GM23338 (cell line): ENCODE results near the gene ATAD2B. TPM values are rescaled to one million over a fixed set of nuclear protein-coding genes. Genes with fewer than 3 reads are reported as not detected.

Source experiments
- ATAC-seq: fragments of 200-7000 bp; cut with Tn5 transposase; 3 replicates; pipeline ENCODE4 v1.9.1; 2020
- DNase-seq: peaks from one replicate; pipeline ENCODE4 v3.0.0-alpha.2; 2015; ENCODE audit warnings: low spot score
- H2AFZ ChIP-seq: fragments of 200-600 bp; sonication (generic); 2 replicates; pipeline ENCODE4 v1.8.0; 2016; ENCODE audit warnings: antibody characterized with exemption, mild to moderate bottlenecking, moderate library complexity
- H3F3A ChIP-seq: fragments of 200-600 bp; sonication (generic); replicated peaks from 2 replicates; pipeline ENCODE4 v1.8.0; 2017; ENCODE audit warnings: antibody characterized with exemption, mixed run types, low read depth
- H3K27ac ChIP-seq: fragments of 200-600 bp; sonication (generic); 2 replicates; pipeline ENCODE4 v1.6.1; 2016; ENCODE audit warnings: low read depth
- H3K27me3 ChIP-seq: fragments of 200-600 bp; sonication (generic); 2 replicates; pipeline ENCODE4 v1.8.0; 2016; ENCODE audit warnings: mild to moderate bottlenecking, mixed run types, moderate library complexity; ENCODE audit not compliant: insufficient read depth
- H3K36me3 ChIP-seq: fragments of 200-600 bp; sonication (generic); 2 replicates; pipeline ENCODE4 v1.8.0; 2016; ENCODE audit warnings: mild to moderate bottlenecking; ENCODE audit not compliant: insufficient read depth
- H3K4me1 ChIP-seq: fragments of 200-600 bp; sonication (generic); 2 replicates; pipeline ENCODE4 v1.8.0; 2016; ENCODE audit warnings: mild to moderate bottlenecking, moderate library complexity; ENCODE audit not compliant: insufficient read depth
- H3K4me2 ChIP-seq: fragments of 200-600 bp; sonication (generic); 2 replicates; pipeline ENCODE4 v1.7.1; 2017; ENCODE audit warnings: mixed run types
- H3K4me3 ChIP-seq: fragments of 200-600 bp; sonication (generic); 2 replicates; pipeline ENCODE4 v1.6.1; 2016; ENCODE audit warnings: mixed run types
- H3K79me2 ChIP-seq: fragments of 200-600 bp; sonication (generic); replicated peaks from 2 replicates; pipeline ENCODE4 v1.8.0; 2017; ENCODE audit warnings: mild to moderate bottlenecking; ENCODE audit not compliant: insufficient read depth
- H3K9me2 ChIP-seq: fragments of 200-600 bp; sonication (generic); 2 replicates; pipeline ENCODE4 v1.8.0; 2017; ENCODE audit not compliant: insufficient read depth
- H4K20me1 ChIP-seq: fragments of 200-600 bp; sonication (generic); replicated peaks from 2 replicates; pipeline ENCODE4 v1.8.0; 2017; ENCODE audit warnings: mild to moderate bottlenecking; ENCODE audit not compliant: insufficient read depth
- H3K27ac Mint-ChIP-seq: 2 replicates; pipeline ENCODE4 v1.8.0; 2020; ENCODE audit warnings: inconsistent platforms, mild to moderate bottlenecking, moderate library complexity, mixed read lengths
- H3K27me3 Mint-ChIP-seq: 3 replicates; pipeline ENCODE4 v1.8.0; 2022; ENCODE audit warnings: low read depth, mild to moderate bottlenecking, moderate library complexity, mixed read lengths, inconsistent platforms; ENCODE audit not compliant: insufficient read depth, poor library complexity
- H3K36me3 Mint-ChIP-seq: 3 replicates; pipeline ENCODE4 v1.8.0; 2021; ENCODE audit warnings: low read depth, mild to moderate bottlenecking, inconsistent platforms, moderate library complexity, mixed read lengths
- H3K4me1 Mint-ChIP-seq: 3 replicates; pipeline ENCODE4 v1.8.0; 2020; ENCODE audit warnings: mild to moderate bottlenecking, inconsistent platforms, mixed read lengths
- H3K4me3 Mint-ChIP-seq: 3 replicates; pipeline ENCODE4 v1.8.0; 2021; ENCODE audit warnings: moderate library complexity, mild to moderate bottlenecking, inconsistent platforms, mixed read lengths
- H3K9me3 Mint-ChIP-seq: 3 replicates; pipeline ENCODE4 v1.8.0; 2020; ENCODE audit warnings: moderate library complexity, mild to moderate bottlenecking, inconsistent platforms, mixed read lengths
- CREB1 ChIP-seq: fragments of 250-450 bp; sonication (Bioruptor Pico); IDR thresholded peaks from 2 replicates; pipeline ENCODE4 v1.5.0; 2020; ENCODE audit warnings: low read depth, mild to moderate bottlenecking, moderate library complexity
- EZH2 ChIP-seq: fragments of 200-600 bp; sonication (generic); IDR thresholded peaks from one replicate; pipeline ENCODE4 v1.8.0; 2017; ENCODE audit warnings: antibody characterized with exemption, mild to moderate bottlenecking, low read depth; ENCODE audit not compliant: unreplicated experiment
- EZH2phosphoT487 ChIP-seq: fragments of 200-600 bp; sonication (generic); IDR thresholded peaks from one replicate; pipeline ENCODE4 v1.8.1; 2018; ENCODE audit warnings: antibody characterized with exemption; ENCODE audit not compliant: unreplicated experiment
- JUNB ChIP-seq: IDR thresholded peaks from one replicate; pipeline ENCODE4 v1.6.1; 2016; ENCODE audit warnings: antibody characterized with exemption; ENCODE audit not compliant: unreplicated experiment
- NANOG ChIP-seq: IDR thresholded peaks from 2 replicates; pipeline ENCODE4 v1.6.1; 2016; ENCODE audit warnings: antibody characterized with exemption, borderline replicate concordance
- POLR2AphosphoS5 ChIP-seq: IDR thresholded peaks from 2 replicates; pipeline ENCODE4 v1.6.1; 2016; ENCODE audit warnings: antibody characterized with exemption, low read depth
- STAT1 ChIP-seq: IDR thresholded peaks from one replicate; pipeline ENCODE4 v1.6.1; 2016; ENCODE audit warnings: antibody characterized with exemption; ENCODE audit not compliant: unreplicated experiment
- ZNF114 ChIP-seq: fragments of 250-450 bp; sonication (Bioruptor Pico); IDR thresholded peaks from 2 replicates; pipeline ENCODE4 v1.5.0; 2020; ENCODE audit warnings: mild to moderate bottlenecking, moderate library complexity
- ZNF331 ChIP-seq: fragments of 250-450 bp; sonication (Bioruptor Pico); IDR thresholded peaks from 2 replicates; pipeline ENCODE4 v1.5.0; 2020; ENCODE audit warnings: low read depth, mild to moderate bottlenecking, moderate library complexity
- polyA plus RNA-seq: library from polyadenylated mRNA; unstranded; fragments of >200 nt; fragmentation: Nextera tagmentation; extraction: Ambion mirVana; gene quantifications from 2 replicates; pipeline ENCODE4 v1.2.1, GENCODE V29; 2016
- total RNA-seq: library from RNA; depleted of rRNA; stranded (reverse); fragments of >200 nt; shearing (Covaris generic); gene quantifications from 2 replicates; pipeline ENCODE4 v1.2.3, GENCODE V29; 2014
- TF ChIP-seq, protein P1 (sequence below), 2 experiments: fragments of 200-600 bp in 1 of 2; sonication (generic) in 1 of 2; conservative IDR thresholded peaks; 2 replicates each; pipeline versions ENCODE4 v1.5.1 to v1.6.1; 2016 to 2017; ENCODE audit warnings: antibody characterized with exemption in 2 of 2, low read depth in 2 of 2, mild to moderate bottlenecking in 2 of 2, moderate library complexity in 1 of 2
- TF ChIP-seq, protein P2 (sequence below): IDR thresholded peaks from one replicate; pipeline ENCODE4 v1.6.1; 2018; ENCODE audit warnings: antibody characterized with exemption; ENCODE audit not compliant: unreplicated experiment
- TF ChIP-seq, protein P3 (sequence below): fragments of 250-450 bp; sonication (Bioruptor Pico); IDR thresholded peaks from 2 replicates; pipeline ENCODE4 v1.5.0; 2020; ENCODE audit warnings: mild to moderate bottlenecking, moderate library complexity
- TF ChIP-seq, protein P4 (sequence below): IDR thresholded peaks from 2 replicates; pipeline ENCODE4 v1.6.1; 2016; ENCODE audit warnings: antibody characterized with exemption

ATAD2B gene
- total and polyA plus RNA-seq, 2 experiments from 2014 or later = 12.4 to 19.3 TPM

DNA sequence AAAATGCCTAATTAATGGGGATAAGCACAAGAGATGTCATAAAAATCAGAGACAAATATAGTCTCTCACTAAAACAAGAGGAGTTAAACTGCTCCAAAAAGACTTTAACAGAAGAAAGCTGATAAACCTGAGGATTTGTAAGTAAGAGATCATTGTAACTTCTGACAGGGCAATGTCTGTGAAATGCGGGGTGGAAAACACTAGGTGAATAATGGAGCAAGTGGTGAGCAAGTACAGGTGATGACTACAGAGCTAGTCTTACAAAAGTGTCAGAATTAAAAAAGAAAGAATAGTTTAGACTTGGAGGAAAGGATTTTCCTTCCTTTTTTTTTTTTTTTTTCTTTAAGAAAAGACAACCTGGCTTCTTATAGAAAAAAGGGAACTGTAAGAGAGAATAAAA lies 22.7 kb downstream of the ATAD2B start:
- Histone ChIP-seq H3K4me1 (no peaks in the 10 kb centered on the region), H4K20me1 (no peaks in the 10 kb centered on the region), H3K4me3 (no peak overlapping the region), H3F3A (no peaks in the 10 kb centered on the region), H2AFZ (no peak overlapping the region), H3K27me3 (no peaks in the 10 kb centered on the region), H3K27ac (no peak overlapping the region), H3K4me2 (no peak overlapping the region), H3K79me2 (peaks cover 92% of the 10 kb centered on the region), H3K9me2 (no peaks in the 10 kb centered on the region), H3K36me3 (no peaks in the 10 kb centered on the region)
- ATAC-seq = no peak
- TF ChIP-seq ZNF114 (no peak), EZH2 (no peak), STAT1 (no peak), NANOG (no peak), CREB1 (CRISPR knock-in tag) (no peak), JUNB (no peak), EZH2phosphoT487 (no peak), POLR2AphosphoS5 (no peak), ZNF331 (no peak)
- TF ChIP-seq, protein P1, sequence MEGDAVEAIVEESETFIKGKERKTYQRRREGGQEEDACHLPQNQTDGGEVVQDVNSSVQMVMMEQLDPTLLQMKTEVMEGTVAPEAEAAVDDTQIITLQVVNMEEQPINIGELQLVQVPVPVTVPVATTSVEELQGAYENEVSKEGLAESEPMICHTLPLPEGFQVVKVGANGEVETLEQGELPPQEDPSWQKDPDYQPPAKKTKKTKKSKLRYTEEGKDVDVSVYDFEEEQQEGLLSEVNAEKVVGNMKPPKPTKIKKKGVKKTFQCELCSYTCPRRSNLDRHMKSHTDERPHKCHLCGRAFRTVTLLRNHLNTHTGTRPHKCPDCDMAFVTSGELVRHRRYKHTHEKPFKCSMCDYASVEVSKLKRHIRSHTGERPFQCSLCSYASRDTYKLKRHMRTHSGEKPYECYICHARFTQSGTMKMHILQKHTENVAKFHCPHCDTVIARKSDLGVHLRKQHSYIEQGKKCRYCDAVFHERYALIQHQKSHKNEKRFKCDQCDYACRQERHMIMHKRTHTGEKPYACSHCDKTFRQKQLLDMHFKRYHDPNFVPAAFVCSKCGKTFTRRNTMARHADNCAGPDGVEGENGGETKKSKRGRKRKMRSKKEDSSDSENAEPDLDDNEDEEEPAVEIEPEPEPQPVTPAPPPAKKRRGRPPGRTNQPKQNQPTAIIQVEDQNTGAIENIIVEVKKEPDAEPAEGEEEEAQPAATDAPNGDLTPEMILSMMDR (conservative IDR thresholded peaks at IDR 0.05; ENCODE audit: low read depth in 2 of 2) = no peak
- TF ChIP-seq, protein P2, sequence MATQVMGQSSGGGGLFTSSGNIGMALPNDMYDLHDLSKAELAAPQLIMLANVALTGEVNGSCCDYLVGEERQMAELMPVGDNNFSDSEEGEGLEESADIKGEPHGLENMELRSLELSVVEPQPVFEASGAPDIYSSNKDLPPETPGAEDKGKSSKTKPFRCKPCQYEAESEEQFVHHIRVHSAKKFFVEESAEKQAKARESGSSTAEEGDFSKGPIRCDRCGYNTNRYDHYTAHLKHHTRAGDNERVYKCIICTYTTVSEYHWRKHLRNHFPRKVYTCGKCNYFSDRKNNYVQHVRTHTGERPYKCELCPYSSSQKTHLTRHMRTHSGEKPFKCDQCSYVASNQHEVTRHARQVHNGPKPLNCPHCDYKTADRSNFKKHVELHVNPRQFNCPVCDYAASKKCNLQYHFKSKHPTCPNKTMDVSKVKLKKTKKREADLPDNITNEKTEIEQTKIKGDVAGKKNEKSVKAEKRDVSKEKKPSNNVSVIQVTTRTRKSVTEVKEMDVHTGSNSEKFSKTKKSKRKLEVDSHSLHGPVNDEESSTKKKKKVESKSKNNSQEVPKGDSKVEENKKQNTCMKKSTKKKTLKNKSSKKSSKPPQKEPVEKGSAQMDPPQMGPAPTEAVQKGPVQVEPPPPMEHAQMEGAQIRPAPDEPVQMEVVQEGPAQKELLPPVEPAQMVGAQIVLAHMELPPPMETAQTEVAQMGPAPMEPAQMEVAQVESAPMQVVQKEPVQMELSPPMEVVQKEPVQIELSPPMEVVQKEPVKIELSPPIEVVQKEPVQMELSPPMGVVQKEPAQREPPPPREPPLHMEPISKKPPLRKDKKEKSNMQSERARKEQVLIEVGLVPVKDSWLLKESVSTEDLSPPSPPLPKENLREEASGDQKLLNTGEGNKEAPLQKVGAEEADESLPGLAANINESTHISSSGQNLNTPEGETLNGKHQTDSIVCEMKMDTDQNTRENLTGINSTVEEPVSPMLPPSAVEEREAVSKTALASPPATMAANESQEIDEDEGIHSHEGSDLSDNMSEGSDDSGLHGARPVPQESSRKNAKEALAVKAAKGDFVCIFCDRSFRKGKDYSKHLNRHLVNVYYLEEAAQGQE = no peak
- TF ChIP-seq, protein P3, sequence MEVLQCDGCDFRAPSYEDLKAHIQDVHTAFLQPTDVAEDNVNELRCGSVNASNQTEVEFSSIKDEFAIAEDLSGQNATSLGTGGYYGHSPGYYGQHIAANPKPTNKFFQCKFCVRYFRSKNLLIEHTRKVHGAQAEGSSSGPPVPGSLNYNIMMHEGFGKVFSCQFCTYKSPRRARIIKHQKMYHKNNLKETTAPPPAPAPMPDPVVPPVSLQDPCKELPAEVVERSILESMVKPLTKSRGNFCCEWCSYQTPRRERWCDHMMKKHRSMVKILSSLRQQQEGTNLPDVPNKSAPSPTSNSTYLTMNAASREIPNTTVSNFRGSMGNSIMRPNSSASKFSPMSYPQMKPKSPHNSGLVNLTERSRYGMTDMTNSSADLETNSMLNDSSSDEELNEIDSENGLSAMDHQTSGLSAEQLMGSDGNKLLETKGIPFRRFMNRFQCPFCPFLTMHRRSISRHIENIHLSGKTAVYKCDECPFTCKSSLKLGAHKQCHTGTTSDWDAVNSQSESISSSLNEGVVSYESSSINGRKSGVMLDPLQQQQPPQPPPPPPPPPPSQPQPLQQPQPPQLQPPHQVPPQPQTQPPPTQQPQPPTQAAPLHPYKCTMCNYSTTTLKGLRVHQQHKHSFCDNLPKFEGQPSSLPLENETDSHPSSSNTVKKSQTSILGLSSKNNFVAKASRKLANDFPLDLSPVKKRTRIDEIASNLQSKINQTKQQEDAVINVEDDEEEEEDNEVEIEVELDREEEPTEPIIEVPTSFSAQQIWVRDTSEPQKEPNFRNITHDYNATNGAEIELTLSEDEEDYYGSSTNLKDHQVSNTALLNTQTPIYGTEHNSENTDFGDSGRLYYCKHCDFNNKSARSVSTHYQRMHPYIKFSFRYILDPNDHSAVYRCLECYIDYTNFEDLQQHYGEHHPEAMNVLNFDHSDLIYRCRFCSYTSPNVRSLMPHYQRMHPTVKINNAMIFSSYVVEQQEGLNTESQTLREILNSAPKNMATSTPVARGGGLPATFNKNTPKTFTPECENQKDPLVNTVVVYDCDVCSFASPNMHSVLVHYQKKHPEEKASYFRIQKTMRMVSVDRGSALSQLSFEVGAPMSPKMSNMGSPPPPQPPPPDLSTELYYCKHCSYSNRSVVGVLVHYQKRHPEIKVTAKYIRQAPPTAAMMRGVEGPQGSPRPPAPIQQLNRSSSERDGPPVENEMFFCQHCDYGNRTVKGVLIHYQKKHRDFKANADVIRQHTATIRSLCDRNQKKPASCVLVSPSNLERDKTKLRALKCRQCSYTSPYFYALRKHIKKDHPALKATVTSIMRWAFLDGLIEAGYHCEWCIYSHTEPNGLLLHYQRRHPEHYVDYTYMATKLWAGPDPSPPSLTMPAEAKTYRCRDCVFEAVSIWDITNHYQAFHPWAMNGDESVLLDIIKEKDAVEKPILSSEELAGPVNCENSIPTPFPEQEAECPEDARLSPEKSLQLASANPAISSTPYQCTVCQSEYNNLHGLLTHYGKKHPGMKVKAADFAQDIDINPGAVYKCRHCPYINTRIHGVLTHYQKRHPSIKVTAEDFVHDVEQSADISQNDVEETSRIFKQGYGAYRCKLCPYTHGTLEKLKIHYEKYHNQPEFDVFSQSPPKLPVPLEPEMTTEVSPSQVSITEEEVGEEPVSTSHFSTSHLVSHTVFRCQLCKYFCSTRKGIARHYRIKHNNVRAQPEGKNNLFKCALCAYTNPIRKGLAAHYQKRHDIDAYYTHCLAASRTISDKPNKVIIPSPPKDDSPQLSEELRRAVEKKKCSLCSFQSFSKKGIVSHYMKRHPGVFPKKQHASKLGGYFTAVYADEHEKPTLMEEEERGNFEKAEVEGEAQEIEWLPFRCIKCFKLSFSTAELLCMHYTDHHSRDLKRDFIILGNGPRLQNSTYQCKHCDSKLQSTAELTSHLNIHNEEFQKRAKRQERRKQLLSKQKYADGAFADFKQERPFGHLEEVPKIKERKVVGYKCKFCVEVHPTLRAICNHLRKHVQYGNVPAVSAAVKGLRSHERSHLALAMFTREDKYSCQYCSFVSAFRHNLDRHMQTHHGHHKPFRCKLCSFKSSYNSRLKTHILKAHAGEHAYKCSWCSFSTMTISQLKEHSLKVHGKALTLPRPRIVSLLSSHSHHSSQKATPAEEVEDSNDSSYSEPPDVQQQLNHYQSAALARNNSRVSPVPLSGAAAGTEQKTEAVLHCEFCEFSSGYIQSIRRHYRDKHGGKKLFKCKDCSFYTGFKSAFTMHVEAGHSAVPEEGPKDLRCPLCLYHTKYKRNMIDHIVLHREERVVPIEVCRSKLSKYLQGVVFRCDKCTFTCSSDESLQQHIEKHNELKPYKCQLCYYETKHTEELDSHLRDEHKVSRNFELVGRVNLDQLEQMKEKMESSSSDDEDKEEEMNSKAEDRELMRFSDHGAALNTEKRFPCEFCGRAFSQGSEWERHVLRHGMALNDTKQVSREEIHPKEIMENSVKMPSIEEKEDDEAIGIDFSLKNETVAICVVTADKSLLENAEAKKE (CRISPR knock-in tag) = no peak
- TF ChIP-seq, protein P4, sequence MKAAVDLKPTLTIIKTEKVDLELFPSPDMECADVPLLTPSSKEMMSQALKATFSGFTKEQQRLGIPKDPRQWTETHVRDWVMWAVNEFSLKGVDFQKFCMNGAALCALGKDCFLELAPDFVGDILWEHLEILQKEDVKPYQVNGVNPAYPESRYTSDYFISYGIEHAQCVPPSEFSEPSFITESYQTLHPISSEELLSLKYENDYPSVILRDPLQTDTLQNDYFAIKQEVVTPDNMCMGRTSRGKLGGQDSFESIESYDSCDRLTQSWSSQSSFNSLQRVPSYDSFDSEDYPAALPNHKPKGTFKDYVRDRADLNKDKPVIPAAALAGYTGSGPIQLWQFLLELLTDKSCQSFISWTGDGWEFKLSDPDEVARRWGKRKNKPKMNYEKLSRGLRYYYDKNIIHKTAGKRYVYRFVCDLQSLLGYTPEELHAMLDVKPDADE = no peak
- Mint-ChIP-seq H3K36me3 (no peaks in the 10 kb centered on the region; the same call in 2 of the 3 replicates), H3K27ac (0 out of 2 replicates have a peak overlapping the region, but pooled peaks have one; percentile 3), H3K4me3 (no peak overlapping the region), H3K27me3 (no peaks in the 10 kb centered on the region), H3K9me3 (no peaks in the 10 kb centered on the region), H3K4me1 (peaks cover 10% of the 10 kb centered on the region; the same call in 2 of the 3 replicates)
- DNase-seq = no peak
